ENCODE results near the gene TIGD2.

TIGD2 gene

GRCh38 chr4:89156174-89156914 is 45.0 kb downstream of the TIGD2 start:
- no peak overlapping the region for H3K4me3 ChIP-seq (ENCODE audit: low read depth, low read length)
- in situ Hi-C loops (cut with HindIII; ENCODE audit: low sequenced_read_pairs) = no loop called here
- no peak for TF ChIP-seq CTCF (IDR thresholded peaks at IDR 0.05; ENCODE audit: low read depth, low read length)
- DNase-seq (ENCODE audit: low read depth, low spot score) = no peak

GRCh38 chr4:89157488-89158024 is 46.2 kb downstream of the TIGD2 start:
- in situ Hi-C loops (cut with HindIII; ENCODE audit: low sequenced_read_pairs) = no loop called here
- no peak overlapping the region for H3K4me3 ChIP-seq (ENCODE audit: low read depth, low read length)

GRCh38 chr4:89158884-89159503 is 47.7 kb downstream of the TIGD2 start:
- TF ChIP-seq CTCF (IDR thresholded peaks at IDR 0.05; ENCODE audit: low read depth, low read length) = peak; percentile 71
- in situ Hi-C loops (cut with HindIII; ENCODE audit: low sequenced_read_pairs) = no loop called here
- no peak overlapping the region for H3K4me3 ChIP-seq (ENCODE audit: low read depth, low read length)
- peak; percentile 50 for DNase-seq (ENCODE audit: low read depth, low spot score)

More at GRCh38 chr4:89157488-89158024, 46.2 kb downstream of the TIGD2 start:
- TF ChIP-seq CTCF (IDR thresholded peaks at IDR 0.05; ENCODE audit: low read depth, low read length) = no peak
- DNase-seq (ENCODE audit: low read depth, low spot score) = no peak

- in situ Hi-C loops (cut with HindIII; ENCODE audit: low sequenced_read_pairs) = no loop called here
- TF ChIP-seq CTCF (IDR thresholded peaks at IDR 0.05; ENCODE audit: low read depth, low read length) = no peak
- H3K4me3 ChIP-seq (ENCODE audit: low read depth, low read length) = no peak overlapping the region
- no peak for DNase-seq (ENCODE audit: low read depth, low spot score)
Observed at GRCh38 chr4:89160806-89161205, 49.5 kb downstream of the TIGD2 start.

- no peak for DNase-seq (ENCODE audit: low read depth, low spot score)
- H3K4me3 ChIP-seq (ENCODE audit: low read depth, low read length) = no peak overlapping the region
- TF ChIP-seq CTCF (IDR thresholded peaks at IDR 0.05; ENCODE audit: low read depth, low read length) = no peak
- in situ Hi-C loops (cut with HindIII; ENCODE audit: low sequenced_read_pairs) = no loop called here
Observed at GRCh38 chr4:89161841-89162240, 50.5 kb downstream of the TIGD2 start.

GRCh38 chr4:89162496-89162895 is 51.2 kb downstream of the TIGD2 start:
- H3K4me3 ChIP-seq (ENCODE audit: low read depth, low read length) = no peak overlapping the region
- no peak for TF ChIP-seq CTCF (IDR thresholded peaks at IDR 0.05; ENCODE audit: low read depth, low read length)

More at GRCh38 chr4:89162496-89162895, 51.2 kb downstream of the TIGD2 start:
- no peak for DNase-seq (ENCODE audit: low read depth, low spot score)
- in situ Hi-C loops (cut with HindIII; ENCODE audit: low sequenced_read_pairs) = no loop called here

Data from astrocyte of the spinal cord (primary cell).